Measurements from ENCODE around the gene CRIP2.

The CRIP2 gene

GRCh38 chr14:105430042-105430441 lies 44.6 kb upstream of the CRIP2 start:
- no peak for DNase-seq (ENCODE audit: low read depth)
- H3K4me3 ChIP-seq (ENCODE audit: control insufficient read depth, low read depth, low read length): no peak overlapping the region
- no peak for TF ChIP-seq CTCF (conservative IDR thresholded peaks at IDR 0.05; ENCODE audit: control insufficient read depth, insufficient read depth, low read depth, low read length)

GRCh38 chr14:105430565-105430964 lies 44.1 kb upstream of the CRIP2 start:
- peak; percentile 58 for DNase-seq (ENCODE audit: low read depth)
- H3K4me3 ChIP-seq (ENCODE audit: control insufficient read depth, low read depth, low read length): no peak overlapping the region

GRCh38 chr14:105431256-105431655 lies 43.4 kb upstream of the CRIP2 start:
- no peak overlapping the region for H3K4me3 ChIP-seq (ENCODE audit: control insufficient read depth, low read depth, low read length)
- no peak for DNase-seq (ENCODE audit: low read depth)
- no peak for TF ChIP-seq CTCF (conservative IDR thresholded peaks at IDR 0.05; ENCODE audit: control insufficient read depth, insufficient read depth, low read depth, low read length)

More at GRCh38 chr14:105430565-105430964, 44.1 kb upstream of the CRIP2 start:
- no peak for TF ChIP-seq CTCF (conservative IDR thresholded peaks at IDR 0.05; ENCODE audit: control insufficient read depth, insufficient read depth, low read depth, low read length)

- DNase-seq (ENCODE audit: low read depth): no peak
- no peak overlapping the region for H3K4me3 ChIP-seq (ENCODE audit: control insufficient read depth, low read depth, low read length)
- TF ChIP-seq CTCF (conservative IDR thresholded peaks at IDR 0.05; ENCODE audit: control insufficient read depth, insufficient read depth, low read depth, low read length): no peak
These were observed 42.0 kb upstream of the CRIP2 start for GRCh38 chr14:105432657-105433056.

GRCh38 chr14:105433161-105433605 lies 41.4 kb upstream of the CRIP2 start:
- no peak for DNase-seq (ENCODE audit: low read depth)
- no peak for TF ChIP-seq CTCF (conservative IDR thresholded peaks at IDR 0.05; ENCODE audit: control insufficient read depth, insufficient read depth, low read depth, low read length)
- no peak overlapping the region for H3K4me3 ChIP-seq (ENCODE audit: control insufficient read depth, low read depth, low read length)

GRCh38 chr14:105436402-105436801 lies 38.2 kb upstream of the CRIP2 start:
- TF ChIP-seq CTCF (conservative IDR thresholded peaks at IDR 0.05; ENCODE audit: control insufficient read depth, insufficient read depth, low read depth, low read length): no peak
- H3K4me3 ChIP-seq (ENCODE audit: control insufficient read depth, low read depth, low read length): no peak overlapping the region
- no peak for DNase-seq (ENCODE audit: low read depth)
